Right lobe of liver (tissue), 4 donors: ENCODE data around the gene IER3.

Experiments used
- POLR2A ChIP-seq: fragments of 450-650 bp; IDR thresholded peaks from one replicate; pipeline ENCODE4 v1.6.1; 2017; ENCODE audit warnings: antibody characterized with exemption, mild to moderate bottlenecking
- TF ChIP-seq, protein P1 (sequence below), 4 donors: fragments of 200-600 bp in 3 of 4; fragments of 450-650 bp in 1 of 4; IDR thresholded peaks; one replicate each; pipeline versions ENCODE4 v1.5.1 to v1.8.0; 2016 to 2022; ENCODE audit warnings: antibody characterized with exemption in 4 of 4, mild to moderate bottlenecking in 2 of 4
- donor health status: DM: no; HTN: no; CAD: no.
- donor health status: DM: no; HTN: no; CAD: no.
- donor health status: DM: no; HTN: yes; CAD: no.

DNA sequence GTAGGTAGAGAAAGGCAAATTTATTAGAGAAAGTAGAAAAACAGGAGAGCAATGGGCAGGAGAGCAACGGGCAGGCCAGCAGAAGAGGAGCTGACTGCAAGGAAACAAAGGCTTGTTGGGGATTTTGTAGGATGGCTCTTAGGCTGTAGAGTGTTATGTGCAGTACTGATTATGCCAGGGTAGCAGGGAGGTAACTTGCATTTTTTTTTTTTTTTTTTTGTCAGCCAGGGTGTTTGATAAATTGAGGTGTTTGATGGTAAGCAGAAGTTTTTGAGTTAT, 36.2 kb upstream of the IER3 start:
- TF ChIP-seq, protein P1, sequence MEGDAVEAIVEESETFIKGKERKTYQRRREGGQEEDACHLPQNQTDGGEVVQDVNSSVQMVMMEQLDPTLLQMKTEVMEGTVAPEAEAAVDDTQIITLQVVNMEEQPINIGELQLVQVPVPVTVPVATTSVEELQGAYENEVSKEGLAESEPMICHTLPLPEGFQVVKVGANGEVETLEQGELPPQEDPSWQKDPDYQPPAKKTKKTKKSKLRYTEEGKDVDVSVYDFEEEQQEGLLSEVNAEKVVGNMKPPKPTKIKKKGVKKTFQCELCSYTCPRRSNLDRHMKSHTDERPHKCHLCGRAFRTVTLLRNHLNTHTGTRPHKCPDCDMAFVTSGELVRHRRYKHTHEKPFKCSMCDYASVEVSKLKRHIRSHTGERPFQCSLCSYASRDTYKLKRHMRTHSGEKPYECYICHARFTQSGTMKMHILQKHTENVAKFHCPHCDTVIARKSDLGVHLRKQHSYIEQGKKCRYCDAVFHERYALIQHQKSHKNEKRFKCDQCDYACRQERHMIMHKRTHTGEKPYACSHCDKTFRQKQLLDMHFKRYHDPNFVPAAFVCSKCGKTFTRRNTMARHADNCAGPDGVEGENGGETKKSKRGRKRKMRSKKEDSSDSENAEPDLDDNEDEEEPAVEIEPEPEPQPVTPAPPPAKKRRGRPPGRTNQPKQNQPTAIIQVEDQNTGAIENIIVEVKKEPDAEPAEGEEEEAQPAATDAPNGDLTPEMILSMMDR (IDR thresholded peaks at IDR 0.05) = no peak
- no peak for TF ChIP-seq POLR2A
